ENCODE results near the gene CRABP2. TPM values are rescaled to one million over a fixed set of nuclear protein-coding genes. Genes with fewer than 3 reads are reported as not detected.

CRABP2 gene
- total and polyA plus RNA-seq, 2 of the 13 experiments (the other 11 are each of a cell fraction or from before 2014, with no cell fraction given), result 0.40 to 0.60 TPM

GRCh38 chr1:156664046-156664766, 41.2 kb downstream of the CRABP2 start:
- TF ChIP-seq PATZ1 (CRISPR knock-in tag; IDR thresholded peaks at IDR 0.05) (0 out of 2 replicates have a peak, but pooled peaks have one; percentile 48), PAF1 (CRISPR knock-in tag; IDR thresholded peaks at IDR 0.05) (no peak), ZNF567 (CRISPR knock-in tag; IDR thresholded peaks at IDR 0.05; ENCODE audit: borderline replicate concordance) (no peak), TFAP4 (IDR thresholded peaks at IDR 0.05; ENCODE audit: borderline replicate concordance, low read depth) (peak; percentile 85), SALL1 (CRISPR knock-in tag; IDR thresholded peaks at IDR 0.05) (0 out of 2 replicates have a peak, but pooled peaks have one; percentile 18), ZBTB7A (CRISPR knock-in tag; IDR thresholded peaks at IDR 0.05) (0 out of 2 replicates have a peak, but pooled peaks have one; percentile 29), TEAD3 (CRISPR knock-in tag; optimal IDR thresholded peaks at IDR 0.05; ENCODE audit: borderline replicate concordance) (peak; percentile 70)
- intact Hi-C loops (cut with micrococcal nuclease; ENCODE audit: unreplicated experiment), result loop anchor here (10.0 kb wide), 1 partner anchor 61 kb away; the partner anchor contains the start of genes ISG20L2 and METTL25B
- DNase-seq (ENCODE audit: low spot score), result peak; percentile 43
- WGBS (ENCODE audit: low lambda C conversion rate), result 35% methylated on average over 5 of the region's 5 CpGs
- H4K20me1 ChIP-seq (ENCODE audit: insufficient read depth, low read length), result peaks cover 7% of the 10 kb centered on the region
- H2AFZ ChIP-seq (ENCODE audit: low read length), result no peak overlapping the region
- peak overlapping the region; percentile 35 for H3K27ac ChIP-seq (ENCODE audit: extremely low read length, insufficient read depth, low read length)
- ChIA-PET POLR2A (interaction anchor here (0.9 to 11.4 kb wide), 7 partner anchors 8 to 103 kb away, joined by 3 to 189 read pairs (median 3); partner anchors contain the start of genes ISG20L2, METTL25B, MRPL24 and NAXE), CTCF (ENCODE audit: low intra/inter-chr PET ratio, low total read pairs) (no interaction called here)
- FAIRE-seq, result no peak
- H3K27me3 ChIP-seq (ENCODE audit: control insufficient read depth in 1 of 2, insufficient read depth in 2 of 2, low read length in 2 of 2), result no peaks in the 10 kb centered on the region; a peak in 1 of 5 replicates
- H3K9me3 ChIP-seq (ENCODE audit: low read length), result no peaks in the 10 kb centered on the region
- peaks cover 17% of the 10 kb centered on the region for H3K79me2 ChIP-seq (ENCODE audit: insufficient read depth, low read length)
- in situ Hi-C loops (cut with HindIII; ENCODE audit: extremely low pct_ligation_motif_present, low pct_unique_long_range_greater_than_20kb), result no loop called here
- no TSS peak for BruUV-seq (replicated peaks)
- H3K36me3 ChIP-seq (replicated peaks in 1 of 2; ENCODE audit: control insufficient read depth in 1 of 2, insufficient read depth in 2 of 2, low read length in 2 of 2), result peaks cover 0 to 3% of the 10 kb centered on the region in 2 experiments; a peak in 1 of 5 replicates
- peak overlapping the region; percentile 6 to 69 (median 47) for H3K4me3 ChIP-seq (replicated peaks in 1 of 3; ENCODE audit: insufficient read depth in 1 of 3, low read depth in 2 of 3, low read length in 3 of 3)
- peak overlapping the region; percentile 96 for H3K4me2 ChIP-seq (ENCODE audit: low read depth, low read length)
- no peak for ATAC-seq
- H3K9ac ChIP-seq (ENCODE audit: insufficient read depth, low read depth, low read length), result peak overlapping the region; percentile 59; the same call in 1 of the 2 replicates
- peaks cover 83% of the 10 kb centered on the region for H3K4me1 ChIP-seq (ENCODE audit: insufficient read depth, low read length)
